Stimulated activated CD4-positive, alpha-beta T cell treated with anti-CD3 and anti-CD28 coated beads, Interleukin-4, amount 100 ng/mL, for 1 hour (primary cell): ENCODE results near the gene TEKT3.

ENCODE experiments used
- DNase-seq: peaks from one replicate; pipeline ENCODE4 v3.0.0-alpha.2; 2020

Gene TEKT3

GRCh38 chr17:15263206-15263579 is 78.2 kb downstream of the TEKT3 start:
- DNase-seq, result no peak

GRCh38 chr17:15262291-15263205 is 78.8 kb downstream of the TEKT3 start:
- DNase-seq, result no peak

- DNase-seq, result no peak
Measured at GRCh38 chr17:15261802-15262290, 79.6 kb downstream of the TEKT3 start.

- DNase-seq, result no peak
Measured at GRCh38 chr17:15261258-15261801, 80.1 kb downstream of the TEKT3 start.

GRCh38 chr17:15260376-15261257 is 80.8 kb downstream of the TEKT3 start:
- peak; percentile 49 for DNase-seq

- DNase-seq, result no peak
Measured at GRCh38 chr17:15257796-15258512, 83.4 kb downstream of the TEKT3 start.

GRCh38 chr17:15257258-15257788 is 84.1 kb downstream of the TEKT3 start:
- DNase-seq, result peak; percentile 45

GRCh38 chr17:15256689-15257088 is 84.7 kb downstream of the TEKT3 start:
- DNase-seq, result no peak

- DNase-seq, result no peak
Measured at GRCh38 chr17:15255713-15256454, 85.5 kb downstream of the TEKT3 start.
